ENCODE measurements around the gene IL17RC.
A peak's percentile ranks its signal among the peaks of the same experiment; 100 is the strongest.

The IL17RC gene

DNA sequence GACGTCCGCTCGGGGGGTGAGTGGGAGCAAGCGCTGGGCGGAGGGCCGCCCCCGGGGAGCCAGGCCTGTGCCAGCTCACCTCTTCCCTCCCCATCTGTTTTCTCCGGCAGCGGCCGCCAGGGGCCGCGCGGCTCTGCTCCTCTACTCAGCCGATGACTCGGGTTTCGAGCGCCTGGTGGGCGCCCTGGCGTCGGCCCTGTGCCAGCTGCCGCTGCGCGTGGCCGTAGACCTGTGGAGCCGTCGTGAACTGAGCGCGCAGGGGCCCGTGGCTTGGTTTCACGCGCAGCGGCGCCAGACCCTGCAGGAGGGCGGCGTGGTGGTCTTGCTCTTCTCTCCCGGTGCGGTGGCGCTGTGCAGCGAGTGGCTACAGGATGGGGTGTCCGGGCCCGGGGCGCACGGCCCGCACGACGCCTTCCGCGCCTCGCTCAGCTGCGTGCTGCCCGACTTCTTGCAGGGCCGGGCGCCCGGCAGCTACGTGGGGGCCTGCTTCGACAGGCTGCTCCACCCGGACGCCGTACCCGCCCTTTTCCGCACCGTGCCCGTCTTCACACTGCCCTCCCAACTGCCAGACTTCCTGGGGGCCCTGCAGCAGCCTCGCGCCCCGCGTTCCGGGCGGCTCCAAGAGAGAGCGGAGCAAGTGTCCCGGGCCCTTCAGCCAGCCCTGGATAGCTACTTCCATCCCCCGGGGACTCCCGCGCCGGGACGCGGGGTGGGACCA, 16.1 kb downstream of the IL17RC start:
- peak; percentile 91 for DNase-seq (ENCODE audit: low read depth)
- H3K4me3 ChIP-seq (ENCODE audit: low read depth, low read length): peak overlapping the region; percentile 86
- TF ChIP-seq, protein P1, sequence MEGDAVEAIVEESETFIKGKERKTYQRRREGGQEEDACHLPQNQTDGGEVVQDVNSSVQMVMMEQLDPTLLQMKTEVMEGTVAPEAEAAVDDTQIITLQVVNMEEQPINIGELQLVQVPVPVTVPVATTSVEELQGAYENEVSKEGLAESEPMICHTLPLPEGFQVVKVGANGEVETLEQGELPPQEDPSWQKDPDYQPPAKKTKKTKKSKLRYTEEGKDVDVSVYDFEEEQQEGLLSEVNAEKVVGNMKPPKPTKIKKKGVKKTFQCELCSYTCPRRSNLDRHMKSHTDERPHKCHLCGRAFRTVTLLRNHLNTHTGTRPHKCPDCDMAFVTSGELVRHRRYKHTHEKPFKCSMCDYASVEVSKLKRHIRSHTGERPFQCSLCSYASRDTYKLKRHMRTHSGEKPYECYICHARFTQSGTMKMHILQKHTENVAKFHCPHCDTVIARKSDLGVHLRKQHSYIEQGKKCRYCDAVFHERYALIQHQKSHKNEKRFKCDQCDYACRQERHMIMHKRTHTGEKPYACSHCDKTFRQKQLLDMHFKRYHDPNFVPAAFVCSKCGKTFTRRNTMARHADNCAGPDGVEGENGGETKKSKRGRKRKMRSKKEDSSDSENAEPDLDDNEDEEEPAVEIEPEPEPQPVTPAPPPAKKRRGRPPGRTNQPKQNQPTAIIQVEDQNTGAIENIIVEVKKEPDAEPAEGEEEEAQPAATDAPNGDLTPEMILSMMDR (IDR thresholded peaks at IDR 0.05; ENCODE audit: insufficient read depth, low read depth, low read length, missing control alignments): peak; percentile 91

DNA sequence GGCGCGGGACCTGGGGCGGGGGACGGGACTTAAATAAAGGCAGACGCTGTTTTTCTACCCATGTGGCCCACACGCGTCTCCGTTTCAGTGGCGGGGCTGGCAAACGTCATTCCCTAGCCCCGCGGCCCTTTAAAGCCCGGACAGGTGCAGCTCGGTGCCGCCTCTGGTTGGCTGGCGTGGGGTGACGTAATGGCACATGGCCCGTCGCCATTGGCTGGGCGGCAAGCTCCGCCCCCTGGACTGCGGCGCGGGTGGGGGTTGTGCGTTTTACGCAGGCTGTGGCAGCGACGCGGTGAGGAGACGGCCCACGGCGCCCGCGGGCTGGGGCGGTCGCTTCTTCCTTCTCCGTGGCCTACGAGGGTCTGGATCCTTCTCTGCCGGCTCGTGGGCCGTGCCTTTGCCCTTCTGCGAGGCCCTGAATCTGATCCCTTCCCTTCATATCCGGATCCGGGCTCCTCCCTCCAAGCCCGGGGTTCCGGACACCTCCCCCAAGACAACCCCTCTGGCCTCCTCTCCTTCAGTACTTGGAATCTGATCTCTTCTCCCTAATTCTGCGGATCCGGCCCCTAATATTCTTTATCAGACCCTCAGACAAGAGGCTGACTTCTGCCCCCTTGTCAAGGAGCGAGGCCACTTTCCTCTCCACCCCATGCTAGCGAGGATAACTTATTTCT, 16.8 kb downstream of the IL17RC start, which contains the start of gene CRELD1:
Gene CRELD1, plus strand, starts transcription at position 274 of the 674 bp plus-strand sequence. CDS start 605 bp downstream, outside the sequence.
- peak; percentile 97 for DNase-seq (ENCODE audit: low read depth)
- peak within 1 kb of the TSS; percentile 86 for H3K4me3 ChIP-seq (ENCODE audit: low read depth, low read length)
- TF ChIP-seq, protein P1 (IDR thresholded peaks at IDR 0.05; ENCODE audit: insufficient read depth, low read depth, low read length, missing control alignments): no peak

DNA sequence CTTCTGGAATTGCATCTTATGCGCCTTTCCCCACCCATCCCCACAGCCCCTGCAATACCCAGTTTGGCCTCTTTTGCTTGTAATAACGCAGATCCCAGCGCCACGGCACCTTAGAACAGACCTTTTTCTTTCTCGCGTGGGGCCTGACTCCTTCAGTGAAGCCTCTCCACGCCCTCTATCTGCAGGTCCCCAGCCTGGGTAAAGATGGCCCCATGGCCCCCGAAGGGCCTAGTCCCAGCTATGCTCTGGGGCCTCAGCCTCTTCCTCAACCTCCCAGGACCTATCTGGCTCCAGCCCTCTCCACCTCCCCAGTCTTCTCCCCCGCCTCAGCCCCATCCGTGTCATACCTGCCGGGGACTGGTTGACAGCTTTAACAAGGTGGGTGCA, 17.3 kb downstream of the IL17RC start:
- peak; percentile 45 for DNase-seq (ENCODE audit: low read depth)
- H3K4me3 ChIP-seq (ENCODE audit: low read depth, low read length): peak overlapping the region; percentile 86
- TF ChIP-seq, protein P1 (IDR thresholded peaks at IDR 0.05; ENCODE audit: insufficient read depth, low read depth, low read length, missing control alignments): no peak

DNA sequence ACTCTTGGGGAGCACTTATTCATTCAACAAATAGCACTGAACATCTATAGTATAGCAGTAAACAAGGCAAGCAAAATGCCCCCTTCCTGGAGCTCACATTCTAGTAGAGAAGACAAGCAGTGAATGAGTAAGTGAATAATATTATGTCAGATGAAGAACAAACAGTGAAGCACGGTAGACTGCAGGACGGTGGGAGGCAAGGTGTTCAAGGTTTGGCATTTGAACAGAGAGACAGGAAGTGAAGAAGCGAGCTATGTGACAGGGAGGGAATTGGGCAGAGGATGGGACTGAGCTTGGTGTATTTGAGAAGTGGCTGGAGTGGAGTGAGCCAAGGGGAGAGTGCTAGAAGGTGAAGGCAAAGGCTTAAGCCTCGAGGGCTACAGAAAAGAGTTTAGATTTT, 18.1 kb downstream of the IL17RC start:
- no peak overlapping the region; the same call in 1 of the 2 replicates for H3K4me3 ChIP-seq (ENCODE audit: low read depth, low read length)
- DNase-seq (ENCODE audit: low read depth): no peak
- TF ChIP-seq, protein P1 (IDR thresholded peaks at IDR 0.05; ENCODE audit: insufficient read depth, low read depth, low read length, missing control alignments): no peak

DNA sequence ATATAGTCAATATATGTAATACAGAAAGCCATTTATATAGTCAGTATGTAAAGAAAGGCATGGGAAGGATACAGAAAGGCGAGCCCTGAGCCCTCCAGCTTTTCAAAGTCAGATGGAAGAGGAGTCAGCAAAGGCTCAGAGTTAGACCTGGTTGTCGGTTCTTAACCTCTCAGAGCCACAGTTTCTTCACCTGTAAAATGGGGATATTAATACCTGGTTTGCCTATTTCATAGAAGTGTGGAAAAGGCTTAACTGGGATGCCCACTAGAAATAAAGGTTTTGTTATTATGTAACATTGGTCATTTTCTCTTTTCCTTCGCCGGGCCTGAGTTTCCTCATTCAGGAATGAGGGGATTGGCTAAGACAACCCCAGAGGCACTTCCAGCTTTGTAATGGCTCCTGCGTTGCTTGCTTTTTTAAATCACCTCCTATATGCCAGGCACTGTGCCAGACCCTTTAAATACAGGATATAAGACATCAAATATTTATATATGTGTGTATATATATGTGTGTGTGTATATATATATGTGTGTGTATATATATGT, 19.1 kb downstream of the IL17RC start:
- DNase-seq (ENCODE audit: low read depth): no peak
- TF ChIP-seq, protein P1 (IDR thresholded peaks at IDR 0.05; ENCODE audit: insufficient read depth, low read depth, low read length, missing control alignments): no peak
- H3K4me3 ChIP-seq (ENCODE audit: low read depth, low read length): no peak overlapping the region

DNA sequence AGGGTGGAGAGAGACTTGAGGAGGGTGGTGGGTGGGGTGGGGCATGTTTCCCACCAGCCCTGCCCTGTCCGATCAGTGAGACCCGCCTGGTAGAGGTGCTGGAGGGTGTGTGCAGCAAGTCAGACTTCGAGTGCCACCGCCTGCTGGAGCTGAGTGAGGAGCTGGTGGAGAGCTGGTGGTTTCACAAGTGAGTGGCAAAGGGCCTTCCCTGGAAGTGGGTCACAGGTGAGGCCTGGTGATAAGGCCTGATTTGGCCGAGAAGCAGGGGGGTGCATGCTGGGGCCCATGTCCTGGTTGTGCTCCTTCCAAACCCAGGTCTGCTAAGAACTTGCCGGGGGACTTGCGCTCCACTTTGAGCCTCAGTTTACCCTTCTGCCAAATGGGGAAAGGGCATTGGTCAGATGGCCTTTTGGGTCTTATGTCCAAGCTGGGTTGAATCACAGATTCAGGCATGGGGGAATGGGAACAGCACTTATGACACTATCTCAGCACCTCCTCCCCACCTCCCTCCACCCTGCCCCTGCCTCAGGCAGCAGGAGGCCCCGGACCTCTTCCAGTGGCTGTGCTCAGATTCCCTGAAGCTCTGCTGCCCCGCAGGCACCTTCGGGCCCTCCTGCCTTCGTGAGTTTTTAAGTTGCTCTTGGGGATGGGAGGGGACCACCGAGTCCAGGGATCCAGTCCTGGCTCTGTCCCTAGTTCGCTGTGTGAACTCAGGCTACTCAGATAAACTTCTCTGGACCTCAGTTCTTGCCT, 20.8 kb downstream of the IL17RC start:
- TF ChIP-seq, protein P1 (IDR thresholded peaks at IDR 0.05; ENCODE audit: insufficient read depth, low read depth, low read length, missing control alignments): no peak
- no peak overlapping the region for H3K4me3 ChIP-seq (ENCODE audit: low read depth, low read length)
- DNase-seq (ENCODE audit: low read depth): no peak
